NCI-H1930 (cell line): ENCODE data around the gene SLC47A2.
"Not testable (repeated sequence)": the region's sequence is repeated elsewhere in the genome, so short reads cannot be mapped to it uniquely, and the experiment has no call there.

ENCODE experiments used
- DNase-seq, 2 experiments: peaks; one replicate each; lab custom pipeline; 2025; lab: John Stamatoyannopoulos, UW

Gene SLC47A2

DNA sequence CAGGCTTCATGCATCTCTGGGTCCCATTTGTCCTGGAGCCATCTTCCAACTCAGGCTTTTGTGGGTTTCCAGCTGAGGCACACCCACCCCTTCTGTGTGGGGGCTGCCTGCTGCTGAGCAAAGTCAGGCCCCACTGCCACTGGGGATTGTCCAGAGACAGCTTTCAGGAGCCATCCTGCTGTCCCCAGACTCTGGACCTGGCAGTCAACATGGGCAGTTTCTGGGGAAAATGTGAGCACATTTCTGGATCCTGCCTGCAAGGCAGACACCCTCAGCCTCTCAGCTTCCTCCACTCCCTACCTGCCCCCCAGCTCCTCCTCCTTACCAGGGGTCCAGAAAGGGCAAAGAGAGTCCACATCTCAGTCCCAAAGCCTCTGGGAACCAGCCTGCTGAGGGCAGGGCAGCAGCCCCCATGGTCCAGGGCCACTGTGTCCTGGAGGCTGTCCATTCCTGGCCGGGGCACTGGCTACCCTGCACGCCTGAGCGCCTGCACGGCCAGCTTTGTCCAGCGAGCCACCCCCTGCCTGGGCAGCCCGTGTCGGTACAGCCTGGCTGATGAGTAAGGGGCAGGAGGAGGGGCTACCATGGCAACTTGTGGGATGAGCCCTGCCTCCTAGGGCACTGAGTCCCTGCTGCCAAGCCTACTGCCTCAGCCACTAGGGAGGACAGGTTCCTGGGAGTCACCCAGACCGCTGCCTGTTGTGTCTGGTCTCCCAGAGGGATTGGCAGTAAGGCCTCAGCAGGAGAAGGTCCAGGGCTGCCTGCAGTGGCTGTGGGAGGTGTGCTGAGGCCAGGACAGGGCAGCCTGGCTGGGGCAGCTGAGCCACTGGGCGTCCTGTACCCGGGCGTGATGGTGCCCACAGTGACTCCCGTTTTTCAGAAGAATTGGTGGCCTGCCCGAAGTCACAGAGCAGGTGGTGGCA is at the start of gene SLC47A2:
Gene SLC47A2, minus strand, starts transcription at position 477 of the 923 bp plus-strand sequence. Its CDS starts 29 bp downstream, at position 448.
- no peak for DNase-seq

DNA sequence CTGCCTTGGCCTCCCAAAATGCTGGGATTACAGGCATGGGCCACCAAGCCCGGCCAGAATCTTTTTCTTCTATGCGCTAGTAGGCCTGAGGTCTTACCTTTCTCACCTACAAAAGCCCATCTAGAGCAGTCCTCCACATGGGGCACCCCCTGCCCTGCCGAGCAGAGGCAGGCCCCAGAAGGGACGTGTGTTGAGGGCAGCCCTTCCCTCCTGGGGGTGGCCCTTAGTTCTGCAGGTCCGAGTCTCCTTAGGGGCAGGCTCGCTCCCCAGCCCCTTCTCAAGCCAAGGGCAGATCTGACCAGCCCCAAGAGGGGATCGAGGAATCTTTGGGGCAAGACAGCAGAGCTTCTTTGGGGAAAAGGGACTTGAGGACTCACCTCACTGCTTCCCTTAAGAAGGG is 49.6 kb upstream of the SLC47A2 start:
- DNase-seq = no peak

GRCh38 chr17:19763991-19764390 is 47.6 kb upstream of the SLC47A2 start:
- not testable (repeated sequence) for DNase-seq

GRCh38 chr17:19763416-19763815 is 47.0 kb upstream of the SLC47A2 start:
- no peak for DNase-seq

GRCh38 chr17:19762515-19762961 is 46.2 kb upstream of the SLC47A2 start:
- peak; percentile 36 to 66 for DNase-seq

DNA sequence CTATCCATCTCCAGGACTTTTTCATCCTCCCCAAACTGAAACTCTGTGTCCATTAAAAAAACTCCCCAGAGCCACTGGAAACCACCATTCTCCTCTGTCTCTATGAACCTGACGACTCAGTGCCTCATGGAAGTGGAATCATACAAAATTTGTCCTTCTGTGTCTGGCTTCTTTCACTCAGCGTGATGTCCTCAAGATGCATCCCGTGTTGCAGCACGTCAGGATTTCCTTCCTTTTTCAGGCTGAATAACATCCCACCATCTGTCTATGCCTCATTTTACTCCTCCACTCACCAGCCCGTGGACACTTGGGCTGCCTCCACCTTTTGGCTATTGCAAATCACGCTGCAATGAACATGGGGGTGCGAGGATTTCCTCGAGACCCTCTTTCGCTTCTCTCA is 44.4 kb upstream of the SLC47A2 start:
- no peak for DNase-seq

DNA sequence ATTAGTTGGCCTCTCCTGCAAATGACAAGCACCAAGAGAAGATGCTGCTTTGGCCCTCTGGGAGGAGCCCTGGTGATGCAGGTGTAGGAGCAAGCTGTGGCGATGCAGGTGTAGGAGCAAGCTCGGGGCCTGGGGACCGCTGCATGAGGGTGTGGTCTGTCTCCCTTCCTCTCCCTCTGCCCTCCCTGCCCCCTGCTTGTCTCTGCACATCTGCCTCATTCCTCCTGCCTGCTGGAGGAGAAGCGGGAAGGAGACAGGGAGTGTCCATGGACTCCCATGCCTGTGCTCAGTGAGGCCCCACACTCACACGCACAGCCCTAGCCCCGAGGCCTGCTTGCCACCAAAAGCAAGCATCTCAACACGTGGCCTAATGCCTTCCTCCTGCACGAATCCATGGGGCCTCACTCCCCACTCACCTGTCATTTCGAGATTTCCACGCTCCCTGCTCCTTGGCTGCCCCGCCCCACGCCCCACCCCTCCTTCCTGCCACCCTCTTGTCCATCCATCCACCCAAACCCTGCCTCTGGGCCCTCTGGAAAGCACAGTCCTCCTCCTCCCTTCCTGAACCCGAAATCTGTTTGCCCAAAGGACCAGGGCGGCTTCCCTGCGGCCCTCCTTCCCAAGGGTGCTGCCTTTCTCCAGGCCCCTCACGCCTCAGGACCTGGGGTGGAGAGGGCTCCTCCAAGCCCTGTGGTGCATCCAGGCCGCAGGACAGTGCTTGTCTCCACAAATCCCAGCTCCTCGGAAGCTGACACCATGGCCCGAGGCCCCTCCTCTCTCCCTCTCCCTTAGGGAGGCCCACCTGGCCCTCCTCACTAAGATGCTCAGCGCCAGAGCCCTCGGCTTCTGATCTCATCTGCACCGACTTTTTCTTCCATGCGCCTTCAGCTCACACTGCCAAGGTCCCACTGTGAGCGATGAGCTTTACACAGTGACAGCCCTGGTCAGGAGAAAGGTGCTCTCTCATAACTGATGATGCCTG is 43.5 kb upstream of the SLC47A2 start:
- DNase-seq = no peak

GRCh38 chr17:19757536-19758180 is 41.3 kb upstream of the SLC47A2 start:
- no peak for DNase-seq

DNA sequence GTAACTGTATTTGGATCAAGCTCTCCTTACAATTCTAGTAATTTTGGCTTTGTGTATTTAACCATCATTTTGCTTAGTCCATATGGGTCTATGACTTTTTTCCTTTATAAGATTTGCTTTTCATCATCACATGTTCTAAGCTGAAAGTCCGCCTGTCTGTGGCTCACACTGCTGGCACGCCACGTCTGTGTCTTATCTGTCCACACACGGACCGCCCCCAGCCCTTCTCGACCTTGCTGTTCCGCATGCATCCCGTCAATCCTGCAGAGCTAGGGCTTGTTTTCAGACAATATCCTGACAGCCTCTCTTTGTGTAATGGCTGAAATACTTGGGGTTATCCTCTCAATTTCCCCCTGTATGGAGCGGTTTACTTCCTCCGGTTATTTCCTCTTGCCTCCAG is 40.2 kb upstream of the SLC47A2 start:
- DNase-seq = no peak

GRCh38 chr17:19755821-19756510 is 39.6 kb upstream of the SLC47A2 start:
- no peak for DNase-seq

- DNase-seq = no peak
These were observed 39.0 kb upstream of the SLC47A2 start for GRCh38 chr17:19755392-19755791.

- peak in 1 of 2 experiments; percentile 10 for DNase-seq
These were observed 37.5 kb upstream of the SLC47A2 start for GRCh38 chr17:19753661-19754463.

- no peak for DNase-seq
These were observed 36.7 kb upstream of the SLC47A2 start for GRCh38 chr17:19753051-19753509.

DNA sequence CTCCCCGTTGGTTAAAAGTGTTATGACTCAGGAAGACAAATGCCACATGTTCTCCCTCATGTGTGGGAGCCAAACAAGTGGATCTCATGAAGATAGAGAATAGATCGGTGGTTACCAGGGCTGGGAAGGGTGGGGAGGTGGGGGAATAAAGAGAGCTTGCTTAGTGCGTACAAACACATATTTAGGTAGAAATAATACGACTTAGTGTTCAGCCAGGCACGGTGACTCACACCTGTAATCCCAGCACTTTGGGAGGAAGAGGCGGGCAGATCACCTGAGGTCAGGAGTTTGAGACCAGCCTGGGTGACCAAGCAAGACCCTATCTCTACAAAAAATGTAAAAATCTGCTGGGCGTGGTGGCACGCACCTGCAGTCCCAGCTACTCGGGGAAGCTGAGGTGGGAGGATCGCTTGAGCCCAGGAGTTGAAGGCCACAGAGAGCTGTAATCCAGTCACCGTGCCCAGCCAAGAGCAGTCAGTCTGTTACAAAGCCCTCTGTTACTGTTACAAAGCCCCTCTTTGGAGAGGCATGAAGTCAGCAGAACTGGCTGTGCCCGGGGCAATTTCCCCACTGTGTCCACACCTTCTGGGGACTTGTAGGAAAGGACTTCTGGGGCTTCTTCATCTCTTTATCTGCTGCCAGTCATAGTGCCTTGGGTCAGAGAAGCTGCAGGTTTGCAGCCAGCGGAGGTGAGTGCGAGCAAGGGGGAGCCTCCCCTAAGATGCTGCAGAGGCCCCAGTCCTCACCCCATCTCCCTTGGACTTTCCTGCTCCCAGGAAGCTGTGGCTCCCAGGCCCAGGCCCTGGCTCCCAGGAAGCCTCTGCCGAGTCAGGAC is 36.0 kb upstream of the SLC47A2 start:
- no peak for DNase-seq

- DNase-seq = no peak
These were observed 34.5 kb upstream of the SLC47A2 start for GRCh38 chr17:19750835-19751234.

GRCh38 chr17:19750020-19750572 is 33.7 kb upstream of the SLC47A2 start:
- no peak for DNase-seq

- DNase-seq = no peak
These were observed 32.4 kb upstream of the SLC47A2 start for GRCh38 chr17:19748807-19749193.

DNA sequence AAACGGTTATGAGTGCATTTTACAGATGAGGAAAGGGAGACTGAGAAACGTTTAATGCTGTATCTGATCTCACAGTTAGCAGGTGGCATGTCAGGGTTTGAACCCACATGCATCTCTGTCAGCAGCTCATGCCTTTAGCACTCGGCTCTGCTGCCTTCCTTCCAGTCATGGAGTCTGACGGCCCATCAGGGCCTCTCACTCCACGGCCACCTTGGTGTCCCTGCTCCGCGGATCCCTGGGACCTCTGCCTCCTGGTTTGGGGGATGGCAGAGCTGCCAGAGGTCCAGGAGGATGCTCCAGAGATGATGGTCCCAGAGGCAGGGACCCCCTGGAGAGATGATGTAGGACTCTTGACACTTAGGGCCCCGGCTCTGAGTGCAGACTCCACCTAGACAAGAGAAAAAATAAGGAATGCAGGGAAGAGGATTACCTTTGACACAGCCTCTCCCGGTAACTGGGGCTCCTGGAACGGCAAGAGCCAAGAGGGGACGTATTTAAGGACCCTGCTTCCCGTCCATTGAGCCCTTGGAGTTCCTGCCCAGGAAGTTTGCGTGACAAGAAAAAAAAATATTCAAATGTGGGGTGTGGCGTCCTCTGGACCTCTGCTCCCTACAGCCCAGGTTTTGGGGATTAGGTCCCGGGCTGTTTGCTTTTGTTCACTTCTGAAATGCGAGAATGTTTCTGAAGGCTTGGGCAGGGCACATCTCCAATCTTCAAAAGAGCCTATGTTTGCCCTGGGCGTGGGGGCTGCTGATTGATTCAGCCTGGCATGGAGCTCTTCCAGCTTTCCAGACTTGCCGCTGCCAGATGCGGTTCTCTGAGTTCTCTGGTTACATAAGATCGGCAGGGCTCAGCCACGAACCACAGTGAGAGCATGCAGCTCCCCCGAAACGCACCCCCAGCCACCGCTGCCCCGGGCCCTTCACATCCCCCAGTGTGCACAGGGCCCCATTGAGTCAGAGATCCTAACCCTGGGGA is 31.7 kb upstream of the SLC47A2 start, which contains the start of gene ALDH3A1:
Gene ALDH3A1, minus strand, starts transcription at position 470 of the 978 bp plus-strand sequence. CDS start 3,169 bp downstream, outside the sequence.
- no peak for DNase-seq
